GM21737 (cell line): Measurements from ENCODE around the gene LAMA3.
"Not testable (repeated sequence)": the region's sequence is repeated elsewhere in the genome, so short reads cannot be mapped to it uniquely, and the experiment has no call there.

Source experiments
- ATAC-seq: cut with Tn5 transposase; IDR thresholded peaks from one replicate; pipeline ENCODE4 v1.9.1; 2021; ENCODE audit warnings: mild to moderate bottlenecking, moderate library complexity; ENCODE audit not compliant: unreplicated experiment

LAMA3 gene

DNA sequence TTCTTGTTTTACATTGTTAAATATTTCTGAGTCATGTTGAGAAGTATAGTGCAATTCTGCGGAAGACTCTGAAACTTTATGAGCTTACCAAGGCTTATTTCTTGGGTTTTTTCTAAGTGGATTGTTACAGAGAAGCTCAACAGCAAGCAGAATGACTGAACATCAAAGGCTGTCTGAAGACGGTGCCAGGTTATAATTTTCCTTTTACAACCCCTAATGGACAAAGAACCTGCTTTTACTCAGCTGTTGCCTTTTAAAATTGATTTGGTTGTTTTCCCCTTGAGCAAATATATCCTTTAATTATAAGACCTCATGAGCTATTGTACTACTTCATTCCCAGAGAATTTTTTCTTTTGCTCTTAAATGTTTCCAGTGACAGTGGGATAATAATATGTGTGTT, 41.6 kb downstream of the LAMA3 start:
- ATAC-seq, result no peak

DNA sequence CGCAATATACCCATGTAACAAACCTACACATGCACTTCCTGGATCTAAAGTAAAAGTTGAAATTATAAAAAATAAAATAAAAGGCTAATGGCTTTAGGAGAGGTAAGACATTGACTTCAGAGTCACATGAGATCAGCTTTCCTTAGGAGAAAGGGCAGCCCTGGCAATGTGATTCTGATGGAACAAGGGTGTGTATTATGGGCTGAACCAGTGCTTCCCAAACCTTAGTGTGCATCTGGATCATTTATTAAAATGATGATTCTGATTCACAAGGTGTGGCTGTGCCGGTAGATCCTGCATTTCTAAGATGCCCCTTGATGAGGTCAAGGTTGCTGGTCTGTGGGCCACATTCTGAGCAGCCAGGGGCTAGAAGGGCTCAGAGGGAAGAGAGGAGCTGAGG, 42.6 kb downstream of the LAMA3 start:
- no peak for ATAC-seq

DNA sequence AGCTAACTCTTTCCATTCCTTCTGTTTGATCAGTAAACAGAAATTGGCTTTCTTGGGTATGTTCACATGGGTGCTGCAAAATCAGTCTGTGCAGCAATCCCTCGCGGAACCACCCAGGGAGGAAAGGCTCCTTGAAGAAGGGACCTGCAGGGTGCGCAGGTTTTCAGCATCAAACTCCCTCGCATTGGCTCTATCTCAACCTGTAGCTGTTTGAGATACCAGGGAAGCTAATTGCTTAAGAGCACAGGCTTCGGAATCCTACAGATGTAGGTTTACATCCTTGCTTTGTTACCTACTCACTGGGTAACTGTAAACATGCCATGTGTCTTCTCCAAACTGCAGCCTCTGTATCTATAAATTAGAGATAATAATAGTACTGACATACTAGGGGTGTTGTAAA, 43.2 kb downstream of the LAMA3 start:
- no peak for ATAC-seq

DNA sequence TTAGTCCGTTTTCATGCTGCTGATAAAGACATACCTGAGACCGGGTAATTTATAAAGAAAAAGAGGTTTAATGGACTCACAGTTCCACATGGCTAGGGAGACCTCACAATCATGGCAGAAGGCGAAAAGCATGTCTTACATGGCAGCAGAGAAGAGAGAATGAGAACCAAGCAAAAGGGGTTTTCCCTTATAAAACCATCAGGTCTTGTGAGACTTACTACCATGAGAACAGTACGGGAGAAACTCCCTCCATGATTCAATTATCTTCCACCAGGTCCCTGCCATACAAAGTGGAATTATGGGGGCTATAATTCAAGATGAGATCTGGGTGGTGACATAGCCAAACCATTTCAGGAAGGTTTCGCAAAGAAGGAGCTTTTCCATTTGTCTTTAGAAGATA, 44.0 kb downstream of the LAMA3 start:
- not testable (repeated sequence) for ATAC-seq

DNA sequence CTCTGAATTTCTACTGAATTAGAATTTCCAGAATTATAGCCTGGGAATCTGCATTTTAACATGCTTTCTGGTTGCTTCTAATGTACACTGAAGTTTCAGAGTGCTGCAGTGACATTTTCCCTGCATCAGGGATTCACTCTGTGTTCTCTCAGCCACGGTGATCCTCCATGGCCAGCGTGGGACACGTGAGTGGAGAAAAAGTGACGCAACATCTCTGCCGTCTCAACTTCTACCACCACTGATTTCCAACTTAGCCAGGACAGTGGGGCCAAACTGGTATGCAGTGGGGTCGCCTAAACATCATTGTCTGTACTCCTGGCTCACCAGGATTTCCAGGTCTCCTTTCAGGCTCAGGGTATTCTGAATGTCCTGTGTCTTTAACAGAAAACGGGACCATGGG, 44.6 kb downstream of the LAMA3 start:
- ATAC-seq, result no peak

DNA sequence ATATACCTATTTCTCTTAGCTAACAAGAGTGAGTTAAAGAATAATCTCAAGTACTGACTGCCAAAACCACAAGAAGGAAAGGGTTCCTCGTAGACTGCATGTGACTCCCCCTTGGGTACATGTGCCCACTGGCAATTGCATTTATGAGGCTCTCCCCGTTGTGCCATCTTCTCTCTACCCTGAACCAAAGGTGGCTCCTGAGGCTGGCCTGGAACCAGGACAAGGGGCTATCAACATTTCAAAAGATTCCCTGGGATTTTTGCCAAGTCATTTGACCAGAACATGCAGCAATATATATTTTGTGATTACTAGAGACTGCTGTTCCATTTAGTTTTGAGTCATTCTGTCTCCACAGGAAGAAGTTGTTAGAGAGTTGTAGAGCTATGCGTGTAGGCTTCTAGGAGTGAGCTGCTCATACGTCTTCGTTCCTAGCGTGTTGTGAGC, 45.8 kb downstream of the LAMA3 start:
- ATAC-seq, result peak; percentile 70

DNA sequence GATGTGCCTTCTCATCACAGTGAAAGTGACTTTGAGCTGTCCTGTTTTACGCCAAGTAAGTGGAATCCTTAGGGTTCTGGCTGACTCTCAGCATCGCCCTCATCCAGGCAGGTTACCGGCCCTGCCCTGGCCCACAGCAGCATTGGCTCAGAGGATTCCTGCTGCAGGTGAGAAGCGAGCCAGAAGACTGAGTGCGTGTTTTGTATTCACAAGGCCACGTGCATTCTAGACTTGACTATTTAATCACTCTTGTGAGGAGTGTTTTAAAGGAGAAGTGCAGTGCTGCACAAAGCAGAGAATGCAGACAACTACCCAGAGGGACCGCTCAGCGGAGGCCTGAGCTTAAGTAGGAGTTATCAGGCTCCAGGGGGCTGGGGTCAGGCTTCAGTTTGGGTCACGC, 48.3 kb downstream of the LAMA3 start:
- no peak for ATAC-seq

DNA sequence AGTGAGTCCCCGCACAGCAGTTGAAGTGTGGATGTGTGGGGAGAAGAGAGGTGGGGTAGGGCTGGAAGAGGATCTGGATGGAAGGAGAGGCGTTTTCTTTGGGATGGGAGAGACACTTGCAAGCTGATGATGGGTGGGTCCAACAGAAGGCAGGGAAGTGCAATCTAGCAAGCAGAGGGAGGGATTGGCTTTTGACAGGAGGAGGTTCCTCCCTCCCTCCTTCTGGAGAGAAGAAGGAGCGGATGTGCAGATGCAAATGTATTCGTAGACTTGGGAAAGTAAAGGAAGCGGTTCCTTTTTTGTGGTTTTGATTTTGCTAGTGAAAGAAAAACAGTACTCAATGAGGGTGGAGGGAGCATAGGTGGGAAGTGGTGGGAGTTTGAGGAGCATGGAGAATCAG, 48.9 kb downstream of the LAMA3 start:
- no peak for ATAC-seq

DNA sequence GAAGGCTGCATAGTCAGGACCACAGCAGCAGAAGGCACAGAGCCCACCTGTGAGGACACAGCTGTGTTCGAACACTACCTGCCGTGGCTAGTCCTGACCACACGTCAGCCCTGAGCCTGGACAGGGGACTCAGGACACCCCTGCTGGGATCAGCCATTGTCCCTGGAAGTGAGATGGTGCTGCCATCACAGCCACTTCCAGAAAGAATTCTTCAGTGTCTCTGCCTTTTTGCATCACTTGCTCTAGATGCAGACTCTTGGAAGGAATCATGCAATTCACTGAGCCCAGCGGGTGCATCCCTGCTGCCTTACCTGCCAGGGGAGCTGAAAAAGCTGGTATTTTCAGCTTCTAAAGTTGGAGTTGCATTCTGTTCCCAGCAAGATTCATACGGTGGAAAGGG, 49.3 kb downstream of the LAMA3 start:
- no peak for ATAC-seq

DNA sequence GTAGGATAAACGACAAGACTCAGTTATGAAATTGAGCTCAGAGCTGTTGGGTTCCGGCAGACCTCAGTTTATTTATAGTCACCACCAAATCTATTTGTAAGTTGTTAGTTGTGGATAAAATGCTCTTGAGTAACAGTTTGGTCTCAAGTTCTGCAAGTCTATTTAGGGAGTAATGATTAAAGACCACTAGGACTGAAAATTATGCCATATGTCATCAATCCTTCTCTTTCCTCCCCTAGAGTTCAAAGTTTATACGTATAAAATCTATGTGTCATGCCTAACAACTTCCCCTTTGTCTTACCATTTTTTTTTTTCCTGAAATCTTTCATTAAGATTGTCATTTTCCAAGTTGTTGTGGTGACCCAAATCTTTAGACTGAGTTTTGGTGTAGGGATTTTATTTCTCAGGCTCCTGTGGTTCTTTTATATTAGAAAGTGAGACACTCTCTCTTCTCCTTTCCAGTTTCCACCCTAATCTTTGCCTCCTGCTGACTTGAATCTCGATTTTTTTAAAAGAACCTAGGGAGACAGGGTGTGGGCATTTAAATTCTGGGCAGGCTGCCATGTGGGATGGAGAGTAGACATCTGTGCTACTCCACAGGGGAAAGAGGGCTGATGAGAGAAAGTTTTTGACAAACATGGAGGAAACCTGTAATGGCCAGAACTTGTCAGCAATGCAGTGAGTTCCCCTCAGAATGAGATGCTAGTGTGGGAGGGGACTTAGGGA, 51.0 kb downstream of the LAMA3 start:
- no peak for ATAC-seq

DNA sequence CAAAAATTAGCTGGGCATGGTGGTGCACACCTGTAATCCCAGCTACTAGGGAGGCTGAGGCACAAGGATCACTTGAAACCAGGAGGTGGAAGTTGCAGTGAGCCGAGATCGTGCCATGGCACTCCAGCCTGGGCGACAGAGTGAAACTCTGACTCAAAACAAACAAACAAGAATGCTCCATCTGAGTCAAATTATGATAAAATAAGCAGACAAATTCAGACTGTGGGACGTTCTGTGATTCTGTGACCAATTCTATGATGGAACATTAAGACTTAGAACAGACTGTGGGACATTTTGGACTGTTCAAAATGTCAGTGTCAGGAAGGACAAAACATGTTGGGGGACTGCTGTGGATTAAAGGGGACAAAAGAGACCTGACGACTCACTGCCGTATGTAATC, 52.7 kb downstream of the LAMA3 start:
- not testable (repeated sequence) for ATAC-seq

DNA sequence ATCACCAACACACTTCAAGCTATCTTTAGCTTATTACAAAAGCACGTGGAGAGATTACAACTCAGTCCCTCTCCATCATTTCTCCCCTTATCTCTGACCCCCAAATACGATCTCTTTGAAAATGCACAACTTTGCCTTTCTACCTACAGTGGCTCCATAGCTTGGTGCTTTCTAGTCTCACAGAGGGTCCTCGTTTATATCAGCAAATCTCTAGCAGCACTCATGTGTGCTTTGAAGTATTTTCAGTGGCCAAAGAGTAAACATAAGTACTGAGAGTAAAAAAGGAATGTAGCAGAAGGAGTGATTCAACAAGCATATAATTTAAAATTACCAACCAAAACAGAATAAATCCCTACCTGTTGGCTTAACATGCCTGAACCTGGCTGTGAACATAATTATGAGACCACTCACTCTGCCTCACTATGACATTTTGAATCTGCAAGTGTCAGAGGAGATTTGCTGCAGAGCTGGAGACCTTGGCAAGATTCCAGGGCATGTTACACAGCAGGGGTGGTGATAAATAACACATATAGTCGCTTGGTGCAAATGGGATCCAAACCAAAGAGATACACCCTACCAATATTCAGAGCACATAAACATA, 54.6 kb downstream of the LAMA3 start:
- ATAC-seq, result no peak

DNA sequence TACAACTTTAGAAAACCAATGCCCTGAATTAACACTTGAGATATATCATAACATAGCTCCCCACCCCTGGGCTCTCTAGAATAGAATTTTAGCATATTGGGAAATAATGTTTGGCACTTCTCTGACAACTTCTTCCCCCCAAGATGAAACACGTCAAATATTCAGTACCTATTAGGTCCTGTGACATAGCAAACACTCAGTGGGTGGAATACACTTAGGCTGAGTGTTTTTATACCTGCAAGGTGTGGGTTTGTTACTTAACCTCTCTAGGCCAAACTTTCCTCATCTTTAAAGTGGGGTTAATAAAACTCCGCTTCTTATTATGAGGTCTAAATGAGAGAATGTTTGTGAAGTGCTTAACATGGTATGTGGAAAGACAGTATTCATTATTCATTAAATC, 56.1 kb downstream of the LAMA3 start:
- ATAC-seq, result no peak

DNA sequence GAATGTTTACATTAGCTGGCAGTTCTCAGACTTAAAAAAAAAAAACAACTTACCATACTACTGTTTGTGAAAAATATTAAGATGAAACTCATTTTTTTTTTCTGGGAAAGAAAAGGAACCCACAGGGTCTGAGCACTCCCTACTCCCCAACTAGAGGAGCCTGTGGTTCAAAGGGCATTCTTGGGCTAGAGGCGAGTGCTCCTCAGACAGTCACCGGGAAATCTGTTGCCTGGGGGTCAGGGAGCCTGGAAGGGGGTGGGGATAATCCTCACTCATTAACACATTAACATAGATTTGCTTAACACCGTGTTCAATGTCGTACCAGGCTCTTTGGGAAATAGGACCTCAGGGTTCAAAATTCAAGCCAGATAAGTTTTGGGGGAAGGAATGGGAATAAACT, 57.6 kb downstream of the LAMA3 start:
- ATAC-seq, result no peak

DNA sequence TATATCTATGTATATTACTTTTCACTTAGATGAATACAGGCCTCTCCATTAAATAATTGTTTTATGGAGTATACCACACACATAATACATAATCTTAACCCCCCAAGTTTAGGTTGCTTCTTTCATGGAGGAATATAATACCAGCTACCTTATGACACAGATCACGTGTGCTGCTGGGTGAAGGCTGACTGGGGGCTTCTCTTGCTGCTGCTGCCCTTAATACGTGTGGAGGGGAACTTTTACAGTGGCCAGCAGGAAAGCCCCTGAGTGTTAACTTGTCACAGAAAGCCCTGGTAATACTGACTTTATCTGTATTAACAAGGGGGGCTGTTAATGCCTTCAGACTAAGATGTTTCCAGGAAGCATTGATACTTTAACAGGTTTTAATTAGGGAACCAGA, 63.1 kb downstream of the LAMA3 start:
- no peak for ATAC-seq

DNA sequence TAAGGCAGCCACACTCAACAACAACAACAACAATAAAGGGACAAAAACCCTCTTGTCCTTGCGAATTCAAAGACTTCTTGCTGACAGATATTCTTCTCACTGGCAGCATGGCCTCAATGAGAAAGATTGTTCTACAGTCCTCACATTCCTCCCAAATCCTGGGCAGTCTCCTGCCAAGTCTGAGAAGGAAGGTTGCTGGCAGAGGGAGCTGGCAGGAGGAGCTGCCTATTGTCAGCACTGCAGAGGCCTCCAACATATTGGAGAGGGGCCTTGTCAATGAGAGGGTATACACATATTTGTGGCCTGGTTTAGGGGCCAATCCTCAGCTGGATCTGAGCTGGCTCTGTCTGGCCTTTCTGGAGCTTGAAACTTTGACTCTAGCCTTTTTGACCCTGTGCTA, 63.5 kb downstream of the LAMA3 start:
- no peak for ATAC-seq

DNA sequence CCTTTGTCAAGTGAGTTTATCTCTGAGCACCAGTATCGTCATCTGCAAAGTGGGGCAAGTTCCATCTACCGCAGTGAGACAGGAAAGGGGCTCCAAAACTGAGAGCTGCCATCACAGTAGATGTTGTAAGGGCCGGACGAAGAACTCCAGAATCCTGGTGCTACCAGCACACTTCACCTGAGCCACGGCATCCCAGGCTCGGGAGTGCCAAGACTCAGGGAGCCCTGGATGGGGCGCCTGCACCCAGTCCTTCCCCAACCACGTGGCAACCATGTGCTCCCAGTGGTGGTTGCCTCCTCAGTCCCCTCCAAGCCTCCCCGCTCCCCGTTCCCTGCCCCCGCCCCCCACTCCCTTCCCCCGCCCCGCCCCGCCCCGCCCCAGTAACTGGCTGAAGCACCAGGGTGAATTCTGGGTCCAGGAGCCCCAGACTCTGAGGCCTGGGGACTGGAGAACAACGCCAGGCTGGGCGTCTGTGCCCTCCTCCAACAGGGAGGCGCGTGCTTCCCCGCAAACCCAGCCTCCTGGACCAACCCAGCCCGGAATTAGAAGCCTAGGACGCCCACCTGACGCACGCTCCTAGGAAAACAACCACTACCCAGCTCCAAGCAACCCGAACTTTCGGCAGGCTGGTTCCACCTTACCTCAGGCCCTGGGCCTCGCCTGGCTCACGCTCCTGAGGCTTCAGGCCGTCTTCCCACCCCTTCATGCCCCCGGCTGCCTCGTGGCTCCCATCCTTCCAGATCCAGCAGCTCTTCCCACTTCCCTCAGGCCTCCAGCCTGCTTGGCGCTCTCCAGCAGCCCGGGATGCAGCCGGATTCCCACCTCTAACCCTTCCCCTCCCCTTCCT, 67.6 kb downstream of the LAMA3 start:
- ATAC-seq, result no peak

DNA sequence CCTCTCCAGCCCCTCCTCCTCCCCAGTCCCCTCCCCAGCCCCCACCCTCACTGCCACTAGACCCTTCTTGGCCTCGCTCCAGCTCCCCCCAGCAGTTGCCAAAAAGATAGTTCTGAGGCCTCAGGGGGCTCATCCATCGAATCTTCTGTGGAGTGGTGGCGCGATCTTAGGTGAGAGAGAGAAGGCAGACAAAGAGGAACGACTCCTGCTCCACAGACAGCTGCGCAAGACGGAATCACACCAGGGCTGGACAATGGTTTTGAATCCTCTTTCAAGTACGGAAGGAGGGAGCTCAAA, 68.1 kb downstream of the LAMA3 start:
- ATAC-seq, result no peak

DNA sequence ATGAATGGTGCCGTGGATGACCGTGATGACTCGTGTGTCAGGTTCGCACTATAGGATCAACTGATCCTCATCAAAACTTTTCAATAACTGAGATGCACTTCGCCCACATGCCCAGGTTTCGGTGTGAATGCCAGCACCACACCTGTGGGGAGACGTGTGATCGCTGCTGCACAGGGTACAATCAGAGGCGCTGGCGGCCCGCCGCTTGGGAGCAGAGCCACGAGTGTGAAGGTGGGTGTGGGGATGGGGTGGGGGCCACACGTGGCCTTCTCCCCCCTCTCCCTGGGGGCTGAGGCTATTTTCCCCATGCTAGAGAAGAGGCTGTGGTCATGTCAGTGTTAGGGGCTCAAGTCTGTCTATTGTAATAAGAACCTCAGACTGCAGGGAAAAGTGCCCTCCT, 69.0 kb downstream of the LAMA3 start:
- ATAC-seq, result no peak

DNA sequence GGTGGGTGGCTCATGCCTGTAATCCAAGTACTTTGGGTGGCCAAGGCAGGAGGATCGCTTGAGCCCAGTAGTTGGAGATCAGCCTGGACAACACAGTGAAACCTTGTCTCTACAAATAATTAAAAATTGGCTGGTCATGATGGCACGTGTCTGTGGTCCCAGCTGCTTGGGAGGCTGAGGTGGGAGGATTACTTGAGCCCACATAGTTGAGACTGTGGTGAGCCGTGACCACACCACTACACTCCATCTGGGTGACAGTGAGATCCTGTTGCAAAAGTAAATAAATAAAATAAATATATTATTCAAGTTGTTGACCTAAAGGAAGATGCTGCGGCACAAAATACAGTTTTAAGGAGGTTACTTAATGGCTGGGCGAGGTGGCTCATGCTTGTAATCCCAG, 72.7 kb downstream of the LAMA3 start:
- ATAC-seq, result no peak

DNA sequence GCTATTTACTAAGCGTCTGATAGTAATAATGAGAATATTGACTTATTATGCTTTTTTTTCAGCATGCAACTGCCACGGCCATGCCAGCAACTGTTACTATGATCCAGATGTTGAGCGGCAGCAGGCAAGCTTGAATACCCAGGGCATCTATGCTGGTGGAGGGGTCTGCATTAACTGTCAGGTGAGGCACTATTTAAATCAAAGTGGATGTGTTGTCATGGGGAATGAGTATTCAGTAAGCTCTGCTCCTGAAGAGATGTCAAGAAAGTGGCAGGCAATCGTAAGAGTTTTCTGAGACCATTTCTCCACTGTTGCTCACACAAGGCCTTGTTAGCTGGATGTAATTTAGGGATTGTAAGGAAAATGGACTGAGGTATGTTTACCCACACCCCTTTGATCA, 74.1 kb downstream of the LAMA3 start:
- ATAC-seq, result no peak

DNA sequence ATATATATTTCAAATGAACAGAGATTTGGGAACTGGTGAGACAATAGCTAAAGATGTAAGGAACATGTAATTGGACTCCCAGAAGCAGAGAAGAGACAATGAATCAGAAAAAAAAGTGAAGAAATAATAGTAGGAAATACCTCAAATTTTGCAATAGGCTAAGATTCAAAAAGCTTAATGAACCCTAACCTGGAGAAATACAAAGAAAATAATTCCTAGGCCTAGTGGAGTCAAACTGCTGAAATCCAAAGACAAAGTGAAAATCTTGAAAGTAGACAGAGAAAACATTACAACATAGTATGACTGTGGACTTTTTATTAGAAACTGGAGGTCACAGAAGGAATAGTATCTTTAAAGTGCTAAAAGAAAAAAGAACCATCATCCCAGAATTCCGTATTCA, 76.7 kb downstream of the LAMA3 start:
- no peak for ATAC-seq
